ENCODE measurements around the gene PDCD2L.
"Not testable (repeated sequence)": the region's sequence is repeated elsewhere in the genome, so short reads cannot be mapped to it uniquely, and the experiment has no call there.

PDCD2L gene, protein sequence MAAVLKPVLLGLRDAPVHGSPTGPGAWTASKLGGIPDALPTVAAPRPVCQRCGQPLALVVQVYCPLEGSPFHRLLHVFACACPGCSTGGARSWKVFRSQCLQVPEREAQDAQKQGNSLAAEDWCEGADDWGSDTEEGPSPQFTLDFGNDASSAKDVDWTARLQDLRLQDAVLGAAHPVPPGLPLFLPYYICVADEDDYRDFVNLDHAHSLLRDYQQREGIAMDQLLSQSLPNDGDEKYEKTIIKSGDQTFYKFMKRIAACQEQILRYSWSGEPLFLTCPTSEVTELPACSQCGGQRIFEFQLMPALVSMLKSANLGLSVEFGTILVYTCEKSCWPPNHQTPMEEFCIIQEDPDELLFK

DNA sequence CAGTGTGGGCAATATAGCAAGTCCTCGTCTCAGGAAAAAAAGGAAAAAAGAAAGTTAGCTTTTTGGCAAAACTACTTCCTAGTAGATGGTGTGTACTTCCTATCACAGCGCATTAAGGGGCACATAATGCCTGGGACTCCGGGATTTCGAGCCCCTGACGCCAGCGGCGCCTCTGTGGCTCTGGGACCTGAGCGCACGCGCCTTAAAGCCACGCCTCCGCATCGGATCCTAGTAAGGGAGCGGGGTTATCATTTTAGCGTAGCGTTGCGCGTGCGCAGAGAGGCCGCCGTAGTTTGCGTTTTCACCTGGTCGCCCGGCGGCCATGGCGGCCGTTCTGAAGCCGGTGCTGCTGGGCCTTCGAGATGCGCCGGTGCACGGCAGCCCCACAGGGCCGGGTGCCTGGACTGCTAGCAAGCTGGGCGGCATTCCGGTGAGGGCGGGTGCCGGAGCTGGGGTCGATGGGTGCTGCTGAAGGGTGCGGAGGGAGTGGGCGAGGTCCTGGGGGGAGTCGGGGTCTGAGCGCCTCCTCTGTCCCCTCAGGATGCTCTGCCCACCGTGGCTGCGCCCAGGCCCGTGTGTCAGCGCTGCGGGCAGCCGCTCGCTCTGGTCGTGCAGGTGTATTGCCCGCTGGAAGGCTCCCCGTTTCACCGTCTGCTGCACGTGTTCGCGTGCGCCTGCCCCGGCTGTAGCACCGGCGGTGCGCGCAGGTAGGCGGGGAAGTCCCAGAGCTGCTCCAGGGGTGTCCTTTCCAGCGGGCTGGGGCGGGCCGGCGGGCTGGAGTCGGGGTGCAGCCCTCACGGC is at the start of gene PDCD2L:
PDCD2L (plus strand) TSS at position 291 of the 801 bp plus-strand sequence; CDS start at position 323, 32 bp downstream.
- DNase-seq (ENCODE audit: low spot score), result peak; percentile 97

- no peak for DNase-seq (ENCODE audit: low spot score)
Observed at GRCh38 chr19:34355201-34355600, 49.0 kb upstream of the PDCD2L start.

DNA sequence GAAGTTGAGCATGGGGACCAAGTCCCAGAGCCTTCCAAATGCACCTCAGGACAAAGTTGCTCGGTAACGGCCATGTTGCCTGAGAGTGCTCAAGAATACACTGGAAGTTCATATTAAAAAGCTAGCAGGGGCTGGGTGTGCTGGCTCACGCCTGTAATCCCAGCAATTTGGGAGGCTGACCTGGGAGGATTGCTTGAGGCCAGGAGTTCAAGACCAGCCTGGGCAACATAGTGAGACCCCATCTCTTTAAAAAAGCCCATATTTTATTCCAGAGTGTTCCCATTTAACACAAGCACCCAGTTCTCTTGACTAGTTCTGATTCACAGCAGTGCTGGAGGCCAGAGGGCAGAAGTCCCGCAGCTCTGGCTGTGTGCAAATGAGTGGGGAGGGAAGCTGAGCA is 47.3 kb upstream of the PDCD2L start:
- DNase-seq (ENCODE audit: low spot score), result no peak

- no peak for DNase-seq (ENCODE audit: low spot score)
Observed at GRCh38 chr19:34357431-34357830, 46.8 kb upstream of the PDCD2L start.

GRCh38 chr19:34359140-34359953 is 44.9 kb upstream of the PDCD2L start:
- peak; percentile 97 for DNase-seq (ENCODE audit: low spot score)

DNA sequence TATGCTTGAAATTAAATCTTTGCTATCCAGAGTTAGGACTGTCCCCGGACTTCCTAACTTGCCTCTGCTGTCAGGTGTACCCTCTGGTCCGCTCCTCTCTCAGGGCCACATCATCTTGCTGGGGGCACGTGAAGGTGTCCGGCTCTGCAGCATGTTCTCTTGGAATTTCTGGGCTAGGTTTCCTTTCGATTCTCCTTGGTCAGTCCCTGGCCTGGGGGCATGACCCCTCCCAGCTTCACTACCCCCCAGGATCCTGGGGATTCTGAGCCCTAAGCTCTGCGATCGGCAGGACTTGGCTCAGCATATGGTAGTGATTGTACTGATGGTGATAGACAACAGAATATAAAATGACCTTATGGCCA is 44.3 kb upstream of the PDCD2L start:
- no peak for DNase-seq (ENCODE audit: low spot score)

DNA sequence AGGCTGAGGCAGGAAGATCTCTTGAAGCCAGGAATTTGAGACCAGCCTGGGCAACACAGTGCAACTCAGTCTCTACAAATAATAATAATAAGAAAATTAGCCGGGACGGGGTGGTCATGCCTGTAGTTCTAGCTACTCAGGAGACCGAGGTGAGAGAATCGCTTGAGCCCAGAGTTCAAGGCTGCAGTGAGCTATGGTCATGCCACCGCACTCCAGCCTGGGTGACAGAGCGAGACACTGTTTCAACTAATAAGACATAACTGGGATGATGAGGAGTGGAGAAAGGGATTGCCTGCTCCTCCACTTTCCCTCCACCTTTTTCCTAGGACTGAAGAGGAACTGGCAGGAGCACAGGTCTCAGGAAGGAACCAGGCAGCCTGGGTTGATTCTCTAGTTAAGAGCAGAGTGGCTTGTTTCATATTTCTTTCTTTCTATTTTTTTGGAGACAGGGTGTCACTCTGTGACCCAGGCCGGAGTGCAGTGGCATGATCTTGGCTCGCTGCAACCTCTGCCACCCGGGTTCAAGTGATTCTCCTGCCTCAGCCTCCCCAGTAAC is 43.8 kb upstream of the PDCD2L start:
- DNase-seq (ENCODE audit: low spot score), result no peak

GRCh38 chr19:34362679-34363069 is 41.5 kb upstream of the PDCD2L start:
- DNase-seq (ENCODE audit: low spot score), result no peak

DNA sequence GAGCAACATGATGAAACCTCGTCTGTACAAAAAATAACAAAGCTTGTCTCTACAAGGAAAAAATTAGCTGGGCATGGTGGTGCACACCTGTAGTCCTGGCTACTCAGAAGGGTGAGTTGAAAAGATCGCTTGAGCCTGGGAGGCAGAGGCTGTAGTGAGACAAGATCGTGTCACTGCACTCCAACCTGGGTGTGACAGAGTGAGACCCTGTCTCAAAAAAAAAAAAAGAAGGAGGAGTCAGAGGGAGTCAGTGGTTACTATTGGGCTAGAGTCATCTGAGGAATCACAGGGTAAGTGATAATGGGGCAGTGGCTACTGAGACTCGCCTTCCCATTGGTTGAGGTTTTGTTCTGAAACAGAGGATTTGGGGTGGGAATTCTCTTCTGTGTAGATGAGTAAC is 41.1 kb upstream of the PDCD2L start:
- peak; percentile 43 for DNase-seq (ENCODE audit: low spot score)

- no peak for DNase-seq (ENCODE audit: low spot score)
Observed at GRCh38 chr19:34363930-34364329, 40.3 kb upstream of the PDCD2L start.

DNA sequence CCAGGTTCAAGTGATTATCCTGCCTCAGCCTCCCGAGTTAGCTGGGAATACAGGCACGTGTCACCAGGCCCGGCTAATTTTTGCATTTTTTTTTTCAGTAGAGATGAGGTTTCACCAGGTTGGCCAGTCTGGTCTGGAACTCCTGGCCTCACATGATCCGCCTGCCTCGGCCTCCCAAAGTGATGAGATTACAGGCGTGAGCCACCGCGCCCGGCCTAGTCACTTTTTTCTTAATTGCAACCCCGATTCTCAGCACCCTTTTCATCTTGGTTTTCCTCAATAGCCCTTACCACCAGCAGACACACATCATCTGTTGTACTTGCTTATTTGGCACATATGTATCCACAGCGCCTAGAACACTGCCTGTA is 39.8 kb upstream of the PDCD2L start:
- DNase-seq (ENCODE audit: low spot score), result no peak

DNA sequence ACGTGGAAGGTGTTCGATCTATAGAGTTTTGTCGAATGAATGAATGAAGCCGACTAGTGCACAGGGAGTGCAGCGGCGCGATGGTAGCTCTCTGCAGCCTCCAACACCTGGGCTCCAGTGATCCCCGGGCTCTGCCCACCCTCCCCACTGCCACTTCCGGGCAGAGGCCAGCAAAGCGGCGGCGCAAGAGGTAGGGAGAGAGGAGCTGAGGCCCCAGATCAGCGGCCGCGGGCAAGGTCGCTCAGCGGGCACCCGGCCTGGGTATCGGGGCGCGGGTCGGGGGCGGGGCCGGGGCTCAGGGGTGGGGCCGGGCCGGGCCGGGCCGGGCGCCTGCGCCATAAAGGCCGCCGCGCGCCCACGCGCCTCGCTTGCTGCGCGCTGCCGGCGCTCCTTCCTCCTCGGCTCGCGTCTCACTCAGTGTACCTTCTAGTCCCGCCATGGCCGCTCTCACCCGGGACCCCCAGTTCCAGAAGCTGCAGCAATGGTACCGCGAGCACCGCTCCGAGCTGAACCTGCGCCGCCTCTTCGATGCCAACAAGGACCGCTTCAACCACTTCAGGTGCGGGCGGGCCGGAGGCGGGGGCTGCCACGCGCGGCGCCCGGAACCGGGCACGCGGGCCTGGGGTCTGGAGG is 39.3 kb upstream of the PDCD2L start, which contains the start of gene GPI:
GPI (plus strand) TSS at position 367 of the 633 bp plus-strand sequence; CDS start at position 438, 71 bp downstream.
- peak; percentile 85 for DNase-seq (ENCODE audit: low spot score)

- DNase-seq (ENCODE audit: low spot score), result peak; percentile 41
Observed at GRCh38 chr19:34365463-34366401, 38.5 kb upstream of the PDCD2L start.

- DNase-seq (ENCODE audit: low spot score), result no peak
Observed at GRCh38 chr19:34366738-34367623, 37.2 kb upstream of the PDCD2L start.

GRCh38 chr19:34367624-34367957 is 36.6 kb upstream of the PDCD2L start:
- no peak for DNase-seq (ENCODE audit: low spot score)

- DNase-seq (ENCODE audit: low spot score), result no peak
Observed at GRCh38 chr19:34368338-34368737, 35.9 kb upstream of the PDCD2L start.

DNA sequence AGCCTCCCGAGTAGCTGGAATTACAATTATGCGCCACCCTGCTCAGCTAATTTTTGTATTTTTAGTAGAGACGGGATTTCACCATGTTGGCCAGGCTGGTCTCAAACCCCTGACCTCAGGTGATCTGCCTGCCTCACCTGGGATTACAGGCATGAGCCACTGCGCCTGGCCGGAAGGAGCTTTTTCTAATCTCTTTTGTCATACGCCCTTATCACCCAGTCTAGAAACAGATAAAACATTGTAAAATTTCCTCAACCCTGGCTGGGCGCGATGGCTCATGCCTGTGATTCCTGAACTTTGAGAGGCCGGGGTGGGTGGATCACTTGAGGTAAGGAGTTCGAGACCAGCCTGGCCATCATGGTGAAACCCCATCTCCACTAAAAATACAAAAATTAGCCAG is 35.0 kb upstream of the PDCD2L start:
- not testable (repeated sequence) for DNase-seq (ENCODE audit: low spot score)

- no peak for DNase-seq (ENCODE audit: low spot score)
Observed at GRCh38 chr19:34370117-34370516, 34.1 kb upstream of the PDCD2L start.

DNA sequence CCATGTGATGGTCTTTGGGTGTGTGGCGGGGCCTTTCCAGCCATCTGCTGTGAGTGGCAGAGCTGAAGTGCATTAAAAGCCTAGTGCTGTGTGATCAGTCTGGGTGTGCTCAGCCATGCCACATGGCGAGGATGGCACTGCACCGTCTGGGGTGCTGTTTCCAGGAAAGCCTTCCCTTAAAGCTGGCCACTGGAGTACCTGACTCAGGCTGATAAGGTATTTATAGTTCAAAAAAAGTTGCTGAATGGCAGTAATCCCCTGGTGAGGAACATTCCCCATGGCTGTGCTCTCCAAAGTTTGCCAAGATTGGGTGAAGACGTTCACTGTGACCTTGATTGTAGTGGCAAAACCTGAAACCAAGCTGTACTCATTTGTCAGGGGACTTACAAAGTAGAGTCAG is 33.2 kb upstream of the PDCD2L start:
- no peak for DNase-seq (ENCODE audit: low spot score)
